Inferior parietal cortex (tissue), 1 donor: ENCODE data around the gene CHST1.

Experiments used
- DNase-seq: peaks from one replicate; pipeline ENCODE4 v3.0.0-alpha.2; 2016; ENCODE audit errors: extremely low spot score

CHST1 gene

DNA sequence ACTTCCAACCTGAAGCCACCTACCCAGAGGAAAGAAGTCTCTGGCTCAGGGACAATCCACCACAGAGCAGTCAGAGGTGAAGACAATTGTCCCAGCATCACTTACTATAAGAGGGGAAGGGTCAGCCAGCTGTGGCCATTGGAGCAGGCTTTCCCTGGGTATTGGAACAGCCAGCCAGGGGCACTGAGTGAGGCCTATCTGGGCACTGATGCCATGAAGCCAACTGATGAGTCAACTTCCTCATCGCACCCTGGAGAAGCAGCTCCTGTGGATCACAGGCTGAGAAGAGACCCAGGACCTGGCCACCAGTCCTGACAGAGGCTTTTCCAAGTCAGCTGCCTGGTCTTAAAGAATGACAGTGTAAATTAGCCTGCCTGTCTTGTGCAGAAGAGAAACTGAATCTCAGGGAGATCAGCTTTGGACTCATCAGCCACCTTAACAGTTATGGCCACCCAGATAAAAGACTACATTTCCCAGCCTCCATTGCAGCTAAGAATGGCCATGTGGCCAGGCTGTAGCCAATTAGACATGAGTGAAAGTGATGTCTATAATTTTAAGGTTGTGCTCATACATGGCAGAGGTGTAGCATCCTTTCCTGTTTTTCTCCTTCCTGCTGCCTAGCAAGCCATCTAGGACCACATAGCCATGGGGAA, 19.0 kb downstream of the CHST1 start:
- no peak for DNase-seq

DNA sequence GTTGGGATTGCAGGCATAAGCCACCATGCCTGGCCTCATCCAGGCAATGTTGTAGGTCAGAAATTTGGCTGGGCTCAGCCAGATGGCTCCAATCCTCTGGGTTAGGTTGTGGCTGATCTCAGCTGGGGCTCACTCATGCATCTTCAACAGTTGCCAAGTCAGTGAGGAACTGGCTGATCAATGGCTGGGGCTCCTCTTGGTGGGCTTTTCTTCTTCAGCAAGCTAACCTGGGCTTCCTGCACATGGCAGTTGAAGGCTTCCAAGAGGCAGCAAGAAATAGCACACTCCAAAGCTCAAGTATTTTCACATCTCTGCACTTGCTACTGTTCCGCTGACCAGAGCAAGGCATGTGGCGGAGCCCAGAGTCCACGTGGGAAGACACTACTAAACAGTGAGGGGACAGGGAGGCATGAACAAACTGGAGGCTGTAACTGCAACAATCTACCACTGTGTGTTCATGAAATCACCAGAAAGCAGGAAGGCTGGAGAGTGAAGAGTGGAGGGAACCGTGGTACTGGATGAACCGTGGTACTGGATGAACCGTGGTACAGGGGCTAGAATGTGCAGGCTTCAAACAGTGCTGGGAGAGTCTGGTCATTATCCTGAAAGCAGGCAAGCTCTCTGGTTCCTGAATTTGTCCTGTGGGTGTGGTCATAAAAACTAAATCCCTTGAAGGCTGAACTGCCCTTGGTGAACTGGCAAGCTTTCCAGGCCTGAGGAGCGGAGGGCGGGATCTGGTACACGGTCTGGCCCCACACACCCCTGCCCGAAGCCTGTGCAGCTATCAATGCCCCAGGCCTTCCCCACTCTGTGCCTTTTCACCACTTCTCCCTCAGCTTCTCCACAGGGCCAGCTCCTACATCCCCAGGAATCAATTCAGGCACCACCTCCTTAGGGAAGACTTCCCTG, 20.2 kb downstream of the CHST1 start:
- DNase-seq = no peak

- no peak for DNase-seq
These were observed 21.7 kb downstream of the CHST1 start for GRCh38 chr11:45643598-45644260.

DNA sequence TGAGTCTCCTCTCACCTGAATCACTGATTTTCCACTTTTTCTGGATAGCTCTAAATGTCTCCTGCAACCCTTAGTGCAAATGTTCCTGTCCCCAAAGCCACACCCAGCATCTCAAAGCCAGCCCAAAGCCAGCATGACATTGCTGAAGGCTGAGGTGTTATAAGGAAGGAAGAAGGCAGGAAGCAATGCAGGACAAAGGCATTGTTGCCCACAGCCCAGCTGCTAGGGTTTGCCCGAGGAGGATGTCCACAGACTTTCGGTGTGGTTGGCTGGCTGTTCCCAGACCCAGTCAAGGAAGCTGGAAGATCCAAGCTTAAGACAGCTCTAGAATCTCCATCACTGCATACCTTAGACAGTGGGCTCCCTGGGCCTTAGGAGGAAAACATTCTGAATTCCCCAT, 23.5 kb downstream of the CHST1 start:
- DNase-seq = no peak

GRCh38 chr11:45638051-45638450, 27.4 kb downstream of the CHST1 start:
- DNase-seq = no peak

DNA sequence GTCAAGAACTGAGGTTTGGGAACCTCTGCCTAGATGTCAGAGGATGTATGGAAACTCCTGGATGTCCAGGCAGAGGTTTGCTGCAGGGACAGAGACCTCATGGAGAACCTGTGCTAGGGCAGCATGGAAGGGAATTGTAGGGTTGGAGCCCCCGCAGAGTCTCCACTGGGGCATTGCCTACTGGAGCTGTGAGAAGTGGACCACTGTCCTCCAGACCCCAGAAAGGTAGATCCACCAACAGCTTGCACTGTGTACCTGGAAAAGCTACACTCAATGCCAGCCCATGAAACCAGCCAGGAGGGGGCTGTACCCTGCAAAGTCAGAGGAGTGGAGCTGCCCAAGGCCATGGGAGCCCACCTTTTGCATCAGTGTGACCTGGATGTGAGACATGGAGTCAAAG, 29.5 kb downstream of the CHST1 start:
- DNase-seq = no peak

DNA sequence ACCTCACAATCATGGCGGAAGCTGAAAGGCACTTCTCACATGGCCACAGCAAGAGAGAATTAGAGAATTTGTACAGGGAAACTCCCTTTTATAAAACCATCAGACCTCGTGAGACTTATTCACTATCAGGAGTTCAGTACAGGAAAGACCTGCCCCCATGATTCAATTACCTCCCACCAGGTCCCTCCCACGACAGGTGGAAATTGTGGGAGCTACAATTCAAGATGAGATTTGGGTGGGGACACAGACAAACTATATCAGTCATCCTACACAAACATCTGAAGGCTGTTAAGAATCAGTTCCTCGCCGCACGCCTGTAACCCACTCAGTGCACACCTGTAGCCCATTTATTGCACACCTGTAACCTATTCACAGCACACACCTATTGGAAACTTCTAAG, 39.8 kb downstream of the CHST1 start:
- DNase-seq = no peak

- DNase-seq = no peak
These were observed 41.3 kb downstream of the CHST1 start for GRCh38 chr11:45624095-45624494.

- DNase-seq = no peak
These were observed 42.6 kb downstream of the CHST1 start for GRCh38 chr11:45622861-45623260.

DNA sequence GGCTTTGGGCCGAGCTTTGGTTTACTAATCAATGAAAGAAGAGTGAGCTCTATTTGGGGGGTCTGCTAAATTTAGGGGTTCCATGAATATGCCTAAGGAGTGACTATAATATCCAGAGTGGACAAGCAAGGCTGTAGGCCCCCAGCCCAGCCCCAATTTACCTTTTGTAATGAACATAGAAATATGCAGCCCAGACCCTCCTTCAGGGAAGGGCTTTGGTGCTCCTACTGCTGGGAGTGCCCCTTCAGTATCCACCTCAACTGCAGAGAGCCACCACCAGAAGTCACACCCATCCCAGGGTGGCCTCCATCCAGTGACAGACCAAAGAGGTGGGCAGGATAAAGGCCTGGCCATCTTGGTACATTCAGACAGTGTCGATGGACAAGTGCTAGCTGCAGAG, 43.1 kb downstream of the CHST1 start:
- no peak for DNase-seq

- DNase-seq = no peak
These were observed 43.8 kb downstream of the CHST1 start for GRCh38 chr11:45621588-45621987.

DNA sequence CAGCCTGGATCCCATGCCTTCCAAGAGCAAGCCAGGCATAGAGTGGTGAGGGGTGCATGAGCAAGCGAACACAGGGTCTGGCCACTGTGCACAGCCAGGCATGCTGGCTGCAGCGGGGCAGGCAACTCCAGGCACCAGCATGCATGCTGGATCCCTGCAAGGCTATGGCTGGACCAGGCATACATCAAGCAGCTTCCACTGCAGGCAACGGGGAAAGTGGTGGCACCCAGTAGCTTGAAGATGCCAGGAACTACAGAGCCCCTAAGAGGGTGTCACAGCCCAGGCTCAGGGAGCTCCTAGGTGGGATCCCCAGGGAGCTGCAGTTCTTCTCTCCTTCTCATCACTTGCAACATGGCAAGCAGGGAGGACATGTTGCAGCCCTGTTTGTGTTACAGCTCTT, 45.2 kb downstream of the CHST1 start:
- no peak for DNase-seq

GRCh38 chr11:45618897-45619296, 46.5 kb downstream of the CHST1 start:
- DNase-seq = no peak

- no peak for DNase-seq
These were observed 47.4 kb downstream of the CHST1 start for GRCh38 chr11:45617871-45618601.

DNA sequence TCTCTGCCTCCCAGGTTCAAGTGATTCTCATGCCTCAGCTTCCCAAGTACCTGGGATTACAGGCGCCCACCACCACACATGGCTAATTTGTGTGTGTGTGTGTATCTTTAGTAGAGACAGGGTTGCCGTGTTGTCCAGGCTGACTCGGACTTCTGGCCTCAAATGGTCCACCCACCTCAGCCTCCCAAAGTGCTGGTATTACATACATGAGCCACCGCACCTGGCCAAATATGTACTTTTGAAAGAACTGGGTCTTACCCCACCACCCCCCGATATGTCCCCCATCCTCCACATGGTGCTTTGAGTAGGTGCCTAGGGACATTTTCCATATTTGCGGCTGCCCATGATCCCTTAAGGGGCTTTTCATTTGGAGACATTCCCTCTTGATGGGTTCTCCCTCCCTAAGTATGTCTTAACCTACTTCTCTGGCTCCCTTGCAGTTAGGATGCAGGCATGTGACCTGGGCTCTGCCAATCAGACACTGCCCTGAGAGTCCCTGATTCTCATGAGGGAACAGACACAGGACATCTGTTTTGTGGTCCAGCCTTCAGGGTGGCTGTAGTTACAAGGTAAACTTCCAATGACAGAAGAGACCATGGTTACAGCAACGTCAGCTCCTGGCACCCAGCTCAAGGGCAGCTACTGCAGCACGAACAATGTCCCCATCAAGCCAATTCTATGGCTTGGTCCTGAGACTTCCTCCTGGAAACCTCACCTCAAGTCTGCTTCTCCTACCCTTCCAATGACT, 48.4 kb downstream of the CHST1 start:
- DNase-seq = no peak

GRCh38 chr11:45615182-45615792, 50.1 kb downstream of the CHST1 start:
- DNase-seq = no peak

- no peak for DNase-seq
These were observed 51.1 kb downstream of the CHST1 start for GRCh38 chr11:45614196-45614828.

DNA sequence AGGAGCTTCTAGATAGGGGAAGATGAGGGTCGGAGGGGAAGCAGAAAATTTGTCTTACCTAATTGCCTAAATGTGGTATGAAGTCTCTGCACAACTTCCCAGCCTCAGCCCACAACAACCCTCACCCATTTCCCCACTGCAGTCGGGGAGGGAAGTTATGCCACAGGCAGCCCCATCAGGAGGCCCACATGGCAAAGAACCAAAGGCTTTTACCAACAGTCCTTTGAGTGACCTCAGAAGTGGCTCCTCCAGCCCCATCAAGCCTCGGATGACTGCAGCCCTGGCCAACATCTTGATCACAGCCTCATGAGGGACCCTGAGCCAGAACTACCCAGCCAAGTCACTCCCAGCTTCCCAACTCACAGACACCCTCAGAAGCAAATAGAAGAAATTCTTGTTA, 54.8 kb downstream of the CHST1 start:
- no peak for DNase-seq

GRCh38 chr11:45609902-45610301, 55.5 kb downstream of the CHST1 start:
- DNase-seq = no peak

GRCh38 chr11:45609337-45609736, 56.1 kb downstream of the CHST1 start:
- DNase-seq = no peak
